Gastrocnemius medialis (tissue), 4 donors: ENCODE measurements around the gene GNL1.

Experiments
- POLR2A ChIP-seq, 2 donors: fragments of 450-650 bp; IDR thresholded peaks; one replicate each; pipeline ENCODE4 v1.6.1; 2017; ENCODE audit warnings: antibody characterized with exemption in 2 of 2, mild to moderate bottlenecking in 2 of 2, moderate library complexity in 2 of 2
- TF ChIP-seq, protein P1 (sequence below), 5 experiments: fragments of 450-650 bp in 3 of 5; fragments of 200-600 bp in 2 of 5; sonication (generic) in 2 of 5; IDR thresholded peaks in 4 of 5; conservative IDR thresholded peaks in 1 of 5; 1 replicate in 4 of 5; 2 replicates in 1 of 5; pipeline ENCODE4 v1.5.1; 2016 to 2019; ENCODE audit warnings: antibody characterized with exemption in 5 of 5, mild to moderate bottlenecking in 3 of 5, moderate library complexity in 3 of 5

DNA sequence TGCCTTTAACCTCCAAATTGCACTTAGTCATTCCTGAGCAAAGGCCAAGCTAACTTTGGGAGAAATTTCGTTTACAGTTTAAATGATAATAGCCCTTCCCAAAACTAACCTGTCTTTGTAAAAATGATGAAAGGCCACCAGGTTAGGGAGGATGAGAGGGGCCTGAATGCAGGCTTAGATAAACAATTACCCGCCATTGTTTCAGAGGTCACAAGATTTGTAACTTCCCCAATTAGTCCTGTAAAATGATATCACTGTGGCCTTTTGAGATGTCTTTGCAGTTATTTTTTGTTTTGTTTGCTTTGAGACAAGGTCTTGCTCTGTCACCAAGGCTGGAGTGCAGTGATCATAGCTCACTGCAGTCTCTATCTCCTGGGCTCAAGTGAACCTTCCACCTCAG lies 26.3 kb downstream of the GNL1 start:
- TF ChIP-seq, protein P1, sequence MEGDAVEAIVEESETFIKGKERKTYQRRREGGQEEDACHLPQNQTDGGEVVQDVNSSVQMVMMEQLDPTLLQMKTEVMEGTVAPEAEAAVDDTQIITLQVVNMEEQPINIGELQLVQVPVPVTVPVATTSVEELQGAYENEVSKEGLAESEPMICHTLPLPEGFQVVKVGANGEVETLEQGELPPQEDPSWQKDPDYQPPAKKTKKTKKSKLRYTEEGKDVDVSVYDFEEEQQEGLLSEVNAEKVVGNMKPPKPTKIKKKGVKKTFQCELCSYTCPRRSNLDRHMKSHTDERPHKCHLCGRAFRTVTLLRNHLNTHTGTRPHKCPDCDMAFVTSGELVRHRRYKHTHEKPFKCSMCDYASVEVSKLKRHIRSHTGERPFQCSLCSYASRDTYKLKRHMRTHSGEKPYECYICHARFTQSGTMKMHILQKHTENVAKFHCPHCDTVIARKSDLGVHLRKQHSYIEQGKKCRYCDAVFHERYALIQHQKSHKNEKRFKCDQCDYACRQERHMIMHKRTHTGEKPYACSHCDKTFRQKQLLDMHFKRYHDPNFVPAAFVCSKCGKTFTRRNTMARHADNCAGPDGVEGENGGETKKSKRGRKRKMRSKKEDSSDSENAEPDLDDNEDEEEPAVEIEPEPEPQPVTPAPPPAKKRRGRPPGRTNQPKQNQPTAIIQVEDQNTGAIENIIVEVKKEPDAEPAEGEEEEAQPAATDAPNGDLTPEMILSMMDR (IDR thresholded peaks at IDR 0.05 in 4 of 5, conservative IDR thresholded peaks at IDR 0.05 in 1 of 5): no peak
- no peak for TF ChIP-seq POLR2A (IDR thresholded peaks at IDR 0.05)
